Stimulated activated naive CD4-positive, alpha-beta T cell (primary cell): ENCODE data around the gene IL36RN.

Source experiments
- DNase-seq, 6 experiments: peaks; one replicate each; lab custom pipeline; 2025; lab: John Stamatoyannopoulos, UW

Gene IL36RN

GRCh38 chr2:113050921-113051895 is 7.8 kb upstream of the IL36RN start:
- DNase-seq = no peak

- DNase-seq = no peak
Measured at GRCh38 chr2:113052396-113052917, 6.5 kb upstream of the IL36RN start, which contains the start of gene IL36B. Gene IL36B, minus strand, starts transcription at chr2:113052867.

GRCh38 chr2:113053666-113054065 is 5.3 kb upstream of the IL36RN start:
- no peak for DNase-seq

DNA sequence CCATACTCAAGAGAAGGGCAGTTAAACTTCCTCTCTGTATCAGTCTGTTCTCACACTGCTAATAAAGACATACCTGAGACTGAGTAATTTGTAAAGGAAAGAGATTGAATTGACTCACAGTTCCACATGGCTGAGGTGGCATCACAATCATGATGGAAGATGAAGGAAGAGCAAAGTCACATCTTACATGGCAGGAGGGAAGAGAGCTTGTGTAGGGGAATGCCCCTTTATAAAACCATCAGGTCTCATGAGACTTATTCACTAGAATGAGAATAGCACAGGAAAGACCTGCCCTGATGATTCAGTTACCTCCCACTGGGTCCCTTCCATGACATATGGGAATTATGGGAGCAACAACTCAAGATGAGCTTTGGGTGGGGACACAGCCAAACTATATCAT is 4.9 kb upstream of the IL36RN start:
- DNase-seq = no peak

DNA sequence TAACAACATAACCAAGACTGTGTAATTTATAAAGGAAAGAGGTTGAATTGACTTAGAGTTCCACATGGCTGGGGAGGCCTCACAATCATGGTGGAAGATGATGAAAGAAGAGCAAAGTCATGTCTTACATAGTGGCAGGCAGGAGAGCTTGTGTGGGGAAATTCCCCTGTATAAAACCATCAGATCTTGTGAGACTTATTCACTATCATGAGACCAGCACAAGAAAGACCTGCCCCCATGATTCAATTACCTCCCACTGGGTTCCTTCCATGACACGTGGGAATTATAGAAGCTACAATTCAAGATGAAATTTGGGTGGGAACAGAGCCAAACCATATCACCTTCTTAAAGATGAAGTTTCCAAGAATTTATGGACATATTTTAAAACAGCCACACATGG is 2.5 kb upstream of the IL36RN start:
- no peak for DNase-seq

DNA sequence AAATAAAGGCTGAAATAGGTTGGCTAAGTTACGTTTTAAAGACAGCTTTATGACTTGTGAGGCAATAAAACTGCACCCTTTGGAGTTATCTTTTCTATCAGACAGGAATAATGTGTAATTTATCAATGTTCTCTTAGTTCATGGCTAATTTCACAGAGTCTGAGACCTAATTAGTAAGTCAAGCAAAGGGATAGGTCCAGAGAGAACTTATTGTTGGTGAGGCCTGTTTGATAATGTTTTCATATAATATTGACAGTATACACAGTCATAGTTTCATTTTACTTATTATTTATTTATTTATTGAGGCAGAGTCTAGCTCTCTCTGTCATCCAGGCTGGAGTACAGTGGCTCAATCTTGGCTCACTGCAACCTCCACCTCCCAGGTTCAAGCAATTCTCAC is 1.9 kb upstream of the IL36RN start:
- DNase-seq = no peak

- no peak for DNase-seq
Measured at GRCh38 chr2:113058411-113058994, 495 bp upstream of the IL36RN start.

- no peak for DNase-seq
Measured at GRCh38 chr2:113060396-113060795, 1.4 kb downstream of the IL36RN start.

- no peak for DNase-seq
Measured at GRCh38 chr2:113060796-113061195, 1.8 kb downstream of the IL36RN start.

- no peak for DNase-seq
Measured at GRCh38 chr2:113061241-113061640, 2.2 kb downstream of the IL36RN start.

DNA sequence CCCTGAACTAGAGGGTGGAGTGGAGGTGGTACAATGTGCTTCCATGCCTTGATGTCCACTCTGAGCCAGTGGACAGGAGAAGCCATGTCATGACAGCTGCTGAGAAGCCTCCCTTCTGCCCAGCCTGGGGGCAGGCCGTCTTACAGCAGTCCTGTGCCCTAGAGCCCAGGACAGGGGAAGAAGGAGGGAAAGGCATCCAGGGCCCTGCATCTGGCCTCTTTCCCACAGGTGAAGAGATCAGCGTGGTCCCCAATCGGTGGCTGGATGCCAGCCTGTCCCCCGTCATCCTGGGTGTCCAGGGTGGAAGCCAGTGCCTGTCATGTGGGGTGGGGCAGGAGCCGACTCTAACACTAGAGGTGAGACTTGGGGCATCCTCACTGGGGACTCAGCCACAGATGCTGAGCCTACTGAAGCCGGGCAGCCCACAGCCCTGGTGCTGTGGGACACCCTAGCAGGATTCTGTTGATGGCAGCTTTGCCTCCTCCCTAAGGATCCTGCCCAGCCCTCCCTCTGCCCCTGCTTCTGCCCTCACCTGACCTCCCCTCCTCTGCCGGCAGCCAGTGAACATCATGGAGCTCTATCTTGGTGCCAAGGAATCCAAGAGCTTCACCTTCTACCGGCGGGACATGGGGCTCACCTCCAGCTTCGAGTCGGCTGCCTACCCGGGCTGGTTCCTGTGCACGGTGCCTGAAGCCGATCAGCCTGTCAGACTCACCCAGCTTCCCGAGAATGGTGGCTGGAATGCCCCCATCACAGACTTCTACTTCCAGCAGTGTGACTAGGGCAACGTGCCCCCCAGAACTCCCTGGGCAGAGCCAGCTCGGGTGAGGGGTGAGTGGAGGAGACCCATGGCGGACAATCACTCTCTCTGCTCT is 3.1 kb downstream of the IL36RN start:
- DNase-seq = no peak

- DNase-seq = no peak
Measured at GRCh38 chr2:113064281-113064680, 5.3 kb downstream of the IL36RN start.

DNA sequence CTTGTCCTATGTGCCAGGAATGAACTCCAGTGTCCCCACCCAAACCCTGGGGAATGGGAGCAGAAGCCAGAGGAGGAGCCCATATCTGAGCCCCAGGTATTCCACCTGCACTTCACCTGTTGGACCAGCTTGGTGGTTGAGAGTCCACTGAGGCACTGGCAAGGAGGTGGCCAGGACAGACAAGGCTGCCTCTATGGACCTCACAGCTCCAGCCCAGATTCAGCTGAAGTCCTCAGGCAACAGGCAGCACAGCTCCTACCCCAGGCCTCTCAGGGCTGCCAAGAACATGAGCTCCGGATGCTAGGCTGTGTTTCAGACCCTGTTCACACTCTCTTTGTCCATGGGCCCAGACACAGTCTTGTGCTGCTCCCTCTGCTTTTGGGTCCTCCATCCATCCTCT is 5.9 kb downstream of the IL36RN start:
- DNase-seq = no peak

GRCh38 chr2:113067681-113068080 is 8.7 kb downstream of the IL36RN start, which contains the start of gene IL1F10:
Gene IL1F10, plus strand, starts transcription at chr2:113067970. Its CDS starts 4,769 bp downstream, at chr2:113072739.
- DNase-seq = no peak

DNA sequence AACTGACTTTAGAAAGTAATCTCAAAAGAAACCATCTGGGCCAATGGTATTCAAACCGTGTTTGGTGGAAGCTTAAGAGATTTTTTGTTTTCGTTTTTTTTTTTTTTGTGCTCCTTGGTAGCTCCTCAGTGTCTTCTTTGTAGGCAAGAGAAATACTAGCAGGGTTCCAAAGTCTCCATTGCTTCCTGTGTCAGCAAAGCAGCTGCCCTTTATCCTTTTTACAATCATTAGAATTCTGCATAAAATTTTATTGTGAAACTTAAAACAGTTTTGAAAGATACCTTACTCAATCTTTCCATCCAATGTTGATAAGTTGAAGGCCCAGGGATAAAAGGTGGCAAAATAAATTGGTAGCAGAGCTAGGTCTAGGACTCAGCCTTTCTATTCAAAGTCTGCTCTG is 9.3 kb downstream of the IL36RN start:
- DNase-seq = no peak

DNA sequence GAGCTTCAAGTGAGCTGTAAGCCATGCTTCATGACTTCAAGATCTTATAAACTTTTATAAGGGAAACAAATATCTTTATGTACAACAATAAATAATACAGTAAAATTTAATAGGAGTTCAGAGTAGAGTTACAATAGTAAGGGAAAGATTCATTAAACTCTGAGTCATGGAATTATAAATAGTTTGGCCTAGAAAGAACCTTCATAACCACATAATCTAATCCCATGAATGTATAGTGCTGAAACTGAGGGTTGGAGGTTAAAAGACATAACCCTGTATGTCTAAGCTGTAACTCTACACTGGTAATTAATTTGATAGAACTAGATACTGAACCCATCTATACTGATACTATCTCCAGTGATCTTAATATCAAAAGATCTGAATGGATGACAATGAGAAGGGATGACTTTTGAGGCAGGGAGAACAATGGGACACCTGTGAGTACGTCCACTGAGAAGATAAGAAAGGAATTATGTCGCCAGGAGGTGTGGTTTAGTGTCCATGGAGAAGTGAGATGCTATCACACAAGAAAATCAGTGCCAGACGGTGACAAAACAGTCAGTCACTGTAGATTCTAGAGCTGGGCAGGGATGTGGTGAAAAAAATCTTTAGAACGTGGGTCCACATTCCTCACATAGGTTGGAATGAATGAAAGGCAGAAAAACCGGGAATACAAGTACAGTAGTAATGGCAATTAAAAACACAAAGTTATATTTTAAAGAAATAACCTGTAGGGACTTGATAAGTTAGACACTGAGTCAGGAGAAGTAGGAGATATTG is 9.9 kb downstream of the IL36RN start:
- no peak for DNase-seq

DNA sequence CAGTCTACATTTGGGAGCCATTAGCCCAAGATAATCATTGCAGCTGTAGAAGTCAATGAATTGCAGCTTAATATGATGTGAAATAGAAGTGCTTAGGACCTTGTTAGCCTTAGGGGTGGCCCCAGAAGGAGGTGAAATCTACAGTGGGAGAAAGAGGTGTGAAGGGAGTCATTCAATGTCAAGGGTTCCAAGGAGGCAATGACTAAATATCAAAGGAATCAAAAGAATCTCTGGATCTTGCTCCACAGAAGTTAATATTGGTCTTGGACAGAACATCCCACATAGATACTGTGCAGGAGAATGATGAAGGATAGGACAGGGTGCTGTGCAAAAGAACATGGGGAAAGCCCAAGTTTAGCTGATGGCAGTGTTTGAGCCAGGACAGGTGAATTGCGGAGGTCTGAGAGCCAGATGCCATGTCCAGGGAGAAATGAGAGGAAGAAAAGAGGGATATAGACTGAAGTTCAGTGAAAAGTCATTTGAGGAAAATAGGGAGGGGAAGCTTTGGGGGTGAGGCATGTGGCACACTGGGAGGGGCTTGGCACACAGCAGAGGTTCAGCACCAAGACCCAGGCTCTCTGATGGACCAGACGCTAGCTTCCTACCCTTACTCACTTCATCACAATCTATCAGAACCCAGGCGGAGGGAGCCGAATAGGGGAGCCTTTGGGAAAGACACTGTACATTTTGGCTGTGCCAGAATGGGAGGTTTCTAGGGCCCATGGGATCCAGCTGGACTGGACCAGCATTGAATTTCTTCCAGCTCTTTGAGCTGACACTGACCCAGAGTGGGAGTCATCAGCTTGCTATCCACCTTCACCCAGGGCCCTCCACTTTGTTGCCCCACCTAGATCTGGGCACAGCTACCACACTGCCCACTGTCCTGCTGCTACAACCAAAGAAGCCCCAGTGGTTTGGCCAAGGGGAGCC is 10.9 kb downstream of the IL36RN start:
- DNase-seq = no peak

DNA sequence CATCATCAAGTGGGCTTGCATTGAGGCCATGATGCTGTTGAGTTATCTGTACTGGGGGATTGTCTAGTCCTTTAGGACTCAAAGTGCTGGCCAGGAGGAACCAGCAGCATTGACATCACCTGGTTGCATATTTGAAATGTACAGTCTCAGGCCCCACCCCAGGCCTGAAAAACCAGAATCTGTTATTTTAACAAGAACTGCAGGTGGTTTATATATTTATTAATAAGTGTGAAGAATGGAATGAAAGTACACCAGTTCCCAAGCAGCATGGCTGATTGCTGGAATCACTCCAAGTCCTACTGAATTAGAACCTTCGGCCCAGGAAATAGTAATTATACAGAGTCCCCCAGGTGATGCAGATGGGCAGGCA is 11.6 kb downstream of the IL36RN start:
- no peak for DNase-seq

DNA sequence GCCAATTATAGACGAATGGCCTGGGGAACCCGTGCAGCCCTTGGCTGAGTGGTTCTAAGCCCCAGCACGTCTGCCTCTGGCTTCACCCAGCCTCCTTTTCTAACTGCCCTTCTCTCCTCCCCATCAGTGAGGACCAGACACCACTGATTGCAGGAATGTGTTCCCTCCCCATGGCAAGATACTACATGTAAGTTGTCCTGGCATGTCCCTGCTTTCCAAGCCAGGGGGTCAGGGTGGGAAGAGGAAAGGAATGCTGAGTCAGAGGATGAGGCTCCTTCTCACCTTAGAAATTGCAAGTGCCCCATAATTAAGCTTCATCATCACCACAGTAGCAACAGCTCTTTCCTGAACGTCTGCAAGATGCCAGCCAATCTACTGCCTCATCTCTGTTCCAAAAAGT is 13.6 kb downstream of the IL36RN start:
- no peak for DNase-seq

GRCh38 chr2:113073325-113073834 is 14.4 kb downstream of the IL36RN start:
- DNase-seq = no peak
